Eye (tissue), 1 donor: ENCODE measurements around the gene NFKB2.

Source experiments
- DNase-seq: peaks from one replicate; pipeline ENCODE4 v3.0.0-alpha.2; 2015

NFKB2 gene

GRCh38 chr10:102409604-102410428 lies 14.3 kb downstream of the NFKB2 start:
- peak; percentile 75 for DNase-seq

DNA sequence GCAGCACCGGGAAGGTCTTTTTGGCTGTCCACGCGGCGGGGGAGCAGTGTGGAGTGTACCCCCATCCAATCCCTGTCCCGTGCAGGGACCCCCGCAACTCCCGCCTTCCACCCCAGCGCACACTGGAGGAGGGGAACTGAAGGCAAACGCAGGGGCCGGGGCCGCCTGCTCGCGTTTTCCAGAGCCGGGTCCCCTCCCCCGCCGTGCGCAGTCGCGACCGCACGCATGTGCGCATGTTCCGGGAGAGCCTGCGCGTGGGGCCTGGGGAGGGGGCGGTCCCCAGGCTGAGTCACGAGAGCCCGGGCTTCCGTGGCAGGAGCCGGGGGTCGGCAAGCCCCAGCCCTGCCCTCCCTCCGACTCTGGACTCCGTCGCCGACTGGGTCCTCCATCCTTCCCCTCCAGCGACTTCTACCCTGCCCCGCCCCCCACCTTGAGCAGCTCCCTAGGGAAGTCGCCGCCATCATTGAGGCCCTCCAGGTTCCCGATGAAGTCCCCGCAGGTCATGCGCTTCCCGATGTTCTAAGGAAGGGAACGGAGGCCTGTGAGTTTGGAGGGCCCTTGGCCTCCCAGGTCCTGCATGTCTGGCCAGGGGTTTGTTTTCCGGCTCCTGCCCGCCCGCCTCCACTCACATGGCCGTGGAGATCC lies 15.0 kb downstream of the NFKB2 start:
- DNase-seq: peak; percentile 86

DNA sequence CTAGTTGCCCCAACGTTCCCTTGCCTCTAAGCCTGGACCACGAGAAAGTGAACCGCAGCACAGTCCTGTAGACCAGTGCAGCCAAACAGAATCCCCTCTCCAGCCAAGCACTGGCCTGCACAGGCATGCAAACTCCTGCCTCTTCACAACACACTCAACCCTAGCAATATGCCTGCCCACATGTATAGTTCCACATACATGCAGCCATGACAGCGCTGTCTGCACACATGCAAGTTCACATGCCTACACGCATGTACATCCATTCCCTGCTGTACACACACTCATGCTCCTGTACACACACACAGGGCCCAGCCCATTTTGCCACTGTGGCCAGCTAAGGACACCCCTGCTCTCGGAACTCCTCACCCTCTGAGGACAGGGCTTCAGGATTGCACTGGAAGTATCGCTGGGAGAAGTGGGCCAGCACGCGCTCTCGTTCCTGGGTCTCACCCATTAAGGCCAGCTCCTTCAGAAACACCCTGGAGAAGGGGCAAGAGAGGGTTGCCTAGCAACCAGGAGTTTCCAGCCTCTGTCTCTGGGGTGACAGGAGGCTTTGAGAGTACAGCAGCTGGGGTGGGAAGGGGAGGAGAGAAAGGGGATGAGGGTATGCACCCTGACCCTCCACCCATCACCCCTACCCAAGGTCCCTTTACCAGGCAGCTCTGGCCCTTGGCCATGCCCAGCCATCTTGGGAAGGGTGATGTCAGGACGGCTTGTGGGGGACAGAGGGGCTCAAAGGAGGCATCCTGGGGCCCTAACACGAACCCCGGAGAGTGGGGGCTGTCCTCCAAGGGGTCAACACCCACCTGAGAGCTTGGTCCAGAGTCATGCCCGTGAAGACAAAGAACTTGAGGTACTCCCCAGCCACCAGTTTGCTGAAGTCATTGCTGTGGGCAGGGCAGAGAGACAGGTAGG lies 16.1 kb downstream of the NFKB2 start:
- DNase-seq: peak; percentile 44

- no peak for DNase-seq
These were observed 16.8 kb downstream of the NFKB2 start for GRCh38 chr10:102412293-102412692.

DNA sequence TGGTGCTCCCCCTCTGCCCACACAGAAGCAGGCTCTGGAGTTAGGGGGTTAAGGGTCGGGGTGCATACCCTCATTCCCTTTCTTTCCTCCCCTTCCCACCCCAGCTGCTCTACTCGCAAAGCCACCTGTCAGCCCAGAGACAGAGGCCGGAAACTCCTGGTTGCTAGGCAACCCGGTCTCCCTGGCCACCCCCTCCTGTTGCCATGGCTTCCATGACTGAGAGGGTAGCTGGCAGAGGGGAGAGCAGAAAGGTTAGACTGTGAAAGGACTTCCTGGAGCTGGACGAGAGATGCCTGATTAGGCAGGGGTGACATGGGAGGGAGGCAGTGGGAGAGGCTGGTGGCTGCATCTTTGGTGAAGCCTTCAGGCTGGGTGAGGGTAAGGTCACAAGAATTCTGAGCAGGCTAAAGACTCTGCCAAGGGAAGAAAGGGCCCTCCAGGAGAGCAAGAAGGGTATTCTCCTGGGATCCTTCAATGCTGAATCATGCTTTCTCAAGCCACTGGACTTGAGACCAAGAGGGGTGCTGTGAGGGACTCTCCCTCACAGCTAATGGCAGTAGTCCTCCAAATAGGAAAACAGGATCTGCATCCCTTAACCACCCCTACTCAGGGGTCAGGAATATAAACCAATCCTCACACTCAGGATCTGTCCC lies 17.7 kb downstream of the NFKB2 start:
- peak; percentile 87 for DNase-seq

- no peak for DNase-seq
These were observed 18.5 kb downstream of the NFKB2 start for GRCh38 chr10:102413806-102414561.

DNA sequence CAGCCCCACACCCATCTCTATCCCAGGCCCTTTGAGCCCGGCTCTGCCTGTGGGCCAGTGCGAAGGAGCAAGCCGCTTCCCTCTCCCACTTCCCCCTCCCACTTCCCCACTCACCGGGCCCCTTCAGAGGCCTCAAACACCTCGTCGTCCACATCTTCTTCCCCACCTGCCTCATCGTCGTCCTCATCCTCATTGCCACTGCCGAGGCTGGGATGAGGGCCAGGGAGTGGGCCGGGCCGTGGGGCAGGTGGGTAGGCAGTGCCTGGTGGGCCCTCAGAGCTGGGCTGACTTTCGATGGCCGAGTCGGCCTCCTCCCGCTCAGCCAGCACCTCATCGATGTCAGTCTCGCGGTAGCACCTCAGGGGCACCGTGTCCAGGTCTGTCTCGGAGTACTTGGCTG lies 19.2 kb downstream of the NFKB2 start:
- DNase-seq: no peak

DNA sequence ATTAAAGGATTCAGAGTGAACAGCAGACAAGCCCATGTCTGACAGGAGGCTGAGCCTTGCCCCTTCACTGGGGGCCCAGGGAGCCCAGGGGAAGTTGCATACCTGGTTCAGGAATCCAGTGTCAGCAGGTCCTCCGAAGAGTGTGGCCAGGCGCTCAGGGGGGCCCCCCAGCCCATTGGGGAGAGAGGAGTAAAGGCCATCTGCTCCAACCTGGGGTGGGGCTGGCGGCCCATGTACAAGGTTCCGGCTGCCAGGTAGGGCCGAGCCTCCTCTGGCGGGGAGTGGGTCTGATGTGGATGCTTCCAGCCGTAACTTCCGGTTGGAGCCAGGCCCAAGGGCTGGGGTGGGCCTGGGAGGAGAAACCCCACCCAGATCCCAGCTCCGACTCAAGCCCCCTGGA lies 20.8 kb downstream of the NFKB2 start:
- DNase-seq: no peak

GRCh38 chr10:102416695-102417094 lies 21.2 kb downstream of the NFKB2 start:
- DNase-seq: no peak

DNA sequence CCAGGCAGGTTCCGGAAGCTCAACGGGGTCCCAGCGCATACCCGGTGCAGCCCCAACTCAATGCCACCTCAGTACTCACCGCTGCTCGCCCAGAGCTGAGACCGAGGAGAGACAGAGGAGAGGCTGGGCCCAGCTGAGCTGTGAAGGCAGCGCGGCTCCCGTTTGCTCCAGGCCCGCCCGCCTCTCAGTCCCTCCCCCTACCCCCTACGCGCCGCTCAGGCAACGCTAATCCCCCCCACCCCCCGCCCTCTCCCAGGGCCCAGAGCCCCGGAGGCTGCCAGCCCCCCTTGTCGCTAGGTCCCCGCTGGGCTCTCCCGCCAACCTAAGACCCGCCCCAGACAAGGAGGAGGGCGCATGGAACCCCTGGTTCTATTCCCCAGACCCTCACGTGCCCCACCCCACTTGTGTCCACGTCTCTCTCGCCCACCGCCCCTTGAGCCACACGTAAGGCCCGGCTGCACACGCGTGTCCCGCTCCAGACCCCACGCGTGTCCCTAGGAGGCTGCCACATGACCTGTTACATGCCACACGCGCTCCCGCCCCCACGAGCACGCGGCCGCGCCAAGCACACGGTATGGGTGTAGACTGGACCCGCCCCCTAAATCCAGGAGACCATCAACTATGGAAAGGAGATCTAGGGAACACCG lies 23.2 kb downstream of the NFKB2 start, which contains the start of gene PSD:
PSD (minus strand) TSS at position 164 of the 647 bp plus-strand sequence. CDS start 1,747 bp downstream, outside the sequence.
- peak; percentile 78 for DNase-seq

- peak; percentile 92 for DNase-seq
These were observed 24.0 kb downstream of the NFKB2 start for GRCh38 chr10:102419269-102420180.

- DNase-seq: no peak
These were observed 24.7 kb downstream of the NFKB2 start for GRCh38 chr10:102420181-102420713.

DNA sequence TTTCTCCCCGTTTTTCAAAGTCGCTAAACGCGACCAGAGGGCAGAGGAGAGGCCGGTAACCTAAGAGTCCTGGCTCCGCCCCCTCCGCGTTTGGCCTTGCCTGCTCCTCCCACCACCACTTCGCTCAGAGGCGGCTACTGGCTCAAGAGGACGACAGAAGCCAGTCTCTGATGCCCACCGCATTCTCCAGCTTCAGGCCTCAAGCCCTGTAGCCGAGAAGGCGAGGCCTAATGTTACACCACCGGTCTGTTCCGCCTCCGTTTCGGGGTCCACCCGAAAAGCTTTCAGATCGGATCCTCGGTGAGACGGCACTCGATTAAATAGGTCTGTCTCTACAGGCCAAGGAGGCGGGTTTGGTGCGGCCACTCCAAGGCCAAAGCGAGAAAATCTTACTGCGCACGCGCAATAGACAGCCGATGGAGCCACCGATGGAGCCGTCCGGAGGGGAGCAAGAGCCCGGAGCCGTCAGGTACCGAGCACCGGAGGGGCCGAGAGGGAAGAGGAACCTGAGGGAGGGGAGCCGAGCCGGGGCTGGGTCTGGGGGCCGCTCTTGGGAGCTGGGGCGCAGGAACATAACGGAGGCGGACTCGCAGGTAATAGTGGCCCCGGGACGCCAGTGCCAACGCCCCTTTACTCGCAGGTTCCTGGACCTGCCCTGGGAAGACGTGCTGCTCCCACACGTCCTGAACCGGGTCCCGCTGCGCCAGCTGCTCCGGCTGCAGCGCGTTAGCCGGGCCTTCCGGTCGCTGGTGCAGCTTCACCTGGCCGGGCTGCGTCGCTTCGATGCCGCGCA lies 25.4 kb downstream of the NFKB2 start, which contains the start of gene FBXL15:
FBXL15 (plus strand) TSS at position 123 of the 793 bp plus-strand sequence; CDS start at position 417, 294 bp downstream.
- DNase-seq: peak; percentile 100

GRCh38 chr10:102421507-102421756 lies 25.9 kb downstream of the NFKB2 start:
- DNase-seq: no peak

- no peak for DNase-seq
These were observed 26.4 kb downstream of the NFKB2 start for GRCh38 chr10:102421757-102422512.

- DNase-seq: peak; percentile 82
These were observed 27.1 kb downstream of the NFKB2 start for GRCh38 chr10:102422545-102423129.

GRCh38 chr10:102423372-102423968 lies 28.0 kb downstream of the NFKB2 start:
- no peak for DNase-seq

DNA sequence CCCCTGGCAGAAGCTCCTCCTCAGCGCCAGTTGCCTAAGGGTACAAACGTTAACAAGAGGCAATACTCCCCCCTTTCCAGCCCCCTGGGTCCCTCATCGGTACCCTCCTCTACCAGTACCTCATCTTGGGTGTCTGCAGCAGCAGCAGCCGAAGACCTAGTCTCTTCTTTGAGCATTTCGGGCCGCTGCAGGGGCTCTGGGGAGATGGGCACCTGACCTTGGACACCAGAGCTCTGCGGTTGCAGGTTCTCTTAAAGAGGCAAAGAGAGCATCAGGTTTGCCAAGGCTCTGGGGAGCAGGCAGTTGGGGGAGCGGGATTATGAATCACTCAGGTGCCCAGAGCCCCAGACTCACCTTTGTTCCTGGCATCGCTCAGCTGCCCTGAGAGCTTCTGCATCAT lies 28.6 kb downstream of the NFKB2 start:
- DNase-seq: no peak
